GM18951 (cell line): ENCODE measurements around the gene GCSAML.

Experiments used
- POLR2A ChIP-seq: IDR thresholded peaks from 4 replicates; pipeline ENCODE4 v1.6.1; 2011; ENCODE audit warnings: mild to moderate bottlenecking; ENCODE audit not compliant: insufficient read length, insufficient read depth; ENCODE audit errors: extremely low read depth
- in situ Hi-C: fragments of 300-500 bp; cut with MboI; formaldehyde crosslinking; loops from one replicate; pipeline ENCODE4 v1.12.0; 2022; ENCODE audit warnings: low sequenced_read_pairs, mixed read lengths, inconsistent platforms; ENCODE audit not compliant: unreplicated experiment

GCSAML gene

GRCh38 chr1:247542811-247543210 lies 6.1 kb upstream of the GCSAML start:
- TF ChIP-seq POLR2A = no peak
- in situ Hi-C loops = no loop called here

GRCh38 chr1:247548092-247548491 lies 842 bp upstream of the GCSAML start:
- in situ Hi-C loops = no loop called here
- no peak for TF ChIP-seq POLR2A

- in situ Hi-C loops = no loop called here
- no peak for TF ChIP-seq POLR2A
Measured at GRCh38 chr1:247551721-247552120, 2.8 kb downstream of the GCSAML start.

- TF ChIP-seq POLR2A = no peak
- in situ Hi-C loops = no loop called here
Measured at GRCh38 chr1:247552231-247552630, 3.3 kb downstream of the GCSAML start.

GRCh38 chr1:247557926-247558674 lies 9.2 kb downstream of the GCSAML start:
- in situ Hi-C loops = no loop called here
- TF ChIP-seq POLR2A = no peak

DNA sequence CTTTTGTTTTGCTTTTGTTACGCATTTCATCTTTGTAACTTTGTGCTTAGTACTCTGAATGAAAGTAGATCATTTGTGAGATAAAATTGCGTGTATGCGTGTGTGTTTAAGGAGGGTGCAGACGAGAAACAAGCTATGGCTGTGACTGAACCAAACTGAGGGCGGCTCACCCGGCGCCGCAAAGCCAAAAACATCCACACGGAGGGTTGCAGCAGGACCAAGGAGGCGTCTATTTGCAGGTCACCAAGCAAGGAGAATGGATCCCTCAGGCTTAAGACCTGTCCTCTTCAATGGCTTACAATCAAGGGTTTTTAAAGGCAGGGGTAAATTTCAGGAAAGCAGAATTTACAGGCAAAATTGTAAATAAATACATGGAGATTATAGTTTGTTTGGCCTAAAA lies 12.8 kb downstream of the GCSAML start:
- in situ Hi-C loops = no loop called here
- TF ChIP-seq POLR2A = no peak

DNA sequence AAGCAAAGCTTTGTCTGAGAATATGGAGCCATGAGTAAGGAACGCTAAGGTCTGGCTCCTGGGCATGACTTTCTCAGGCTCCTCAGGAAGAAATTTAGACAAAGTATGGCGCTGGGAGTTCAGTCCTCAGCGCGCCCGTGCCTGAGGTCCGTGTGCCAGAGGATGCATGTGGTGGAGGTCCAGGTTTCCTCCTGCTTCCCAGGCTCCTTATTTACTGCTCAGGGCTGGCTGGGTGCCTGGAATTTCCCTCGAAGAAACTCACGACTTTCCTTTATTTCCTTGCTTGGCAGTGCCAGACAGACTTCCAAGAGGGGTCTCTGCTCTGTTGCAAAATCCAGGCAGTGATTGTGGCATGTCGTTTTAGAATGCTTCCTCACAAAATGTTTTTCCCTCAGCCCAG lies 13.3 kb downstream of the GCSAML start:
- in situ Hi-C loops = no loop called here
- TF ChIP-seq POLR2A = no peak

- in situ Hi-C loops = no loop called here
- no peak for TF ChIP-seq POLR2A
Measured at GRCh38 chr1:247574236-247574635, 25.3 kb downstream of the GCSAML start.

GRCh38 chr1:247574664-247575063 lies 25.7 kb downstream of the GCSAML start:
- in situ Hi-C loops = loop anchor here (25.0 kb wide), 1 partner anchor 187 kb away; no protein-coding TSS in a partner anchor
- TF ChIP-seq POLR2A = no peak

DNA sequence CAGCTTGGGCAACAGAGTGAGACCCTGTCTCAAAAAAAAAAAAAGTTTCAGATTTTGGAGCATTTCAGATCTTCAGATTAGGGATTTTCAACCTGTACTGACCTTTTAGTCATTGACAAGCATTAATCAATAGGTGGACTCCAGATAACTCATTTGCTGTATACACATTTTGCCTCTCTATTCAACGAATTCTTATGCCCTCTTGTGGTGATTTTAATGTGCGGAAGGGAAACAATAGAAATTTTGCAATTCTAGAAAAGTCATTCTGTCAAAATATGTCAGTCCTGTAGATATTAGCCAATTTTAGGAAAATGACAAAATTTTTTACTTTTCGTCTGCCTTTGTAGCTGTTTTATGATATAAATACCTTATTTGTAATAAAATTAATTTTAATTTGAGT lies 27.6 kb downstream of the GCSAML start:
- in situ Hi-C loops = loop anchor here (25.0 kb wide), 1 partner anchor 189 kb away; no protein-coding TSS in a partner anchor
- TF ChIP-seq POLR2A = no peak

GRCh38 chr1:247578946-247579460 lies 30.1 kb downstream of the GCSAML start:
- in situ Hi-C loops = loop anchor here (25.0 kb wide), 1 partner anchor 192 kb away; no protein-coding TSS in a partner anchor
- no peak for TF ChIP-seq POLR2A

DNA sequence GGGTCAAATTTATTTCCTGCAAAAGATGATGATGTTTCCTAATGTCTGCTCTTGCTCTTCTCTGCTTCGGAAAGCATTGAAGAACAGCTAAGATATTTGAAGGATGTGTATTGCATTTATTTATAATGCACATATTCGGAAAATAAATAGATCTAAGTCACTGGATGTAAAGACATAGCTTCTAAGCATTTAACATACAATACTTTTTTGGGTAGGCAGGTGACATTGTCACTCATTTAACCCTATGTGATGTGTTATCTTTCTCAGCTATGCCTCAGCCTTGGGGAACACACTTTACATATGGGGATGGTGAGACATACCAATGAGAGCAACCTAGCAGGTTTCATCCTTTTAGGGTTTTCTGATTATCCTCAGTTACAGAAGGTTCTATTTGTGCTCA lies 39.1 kb downstream of the GCSAML start, which contains the start of gene OR2G2:
OR2G2 (plus strand) TSS at position 301 of the 400 bp plus-strand sequence; CDS start at position 301, 0 bp downstream.
- in situ Hi-C loops = loop anchor here (25.0 kb wide), 1 partner anchor 201 kb away; no protein-coding TSS in a partner anchor

DNA sequence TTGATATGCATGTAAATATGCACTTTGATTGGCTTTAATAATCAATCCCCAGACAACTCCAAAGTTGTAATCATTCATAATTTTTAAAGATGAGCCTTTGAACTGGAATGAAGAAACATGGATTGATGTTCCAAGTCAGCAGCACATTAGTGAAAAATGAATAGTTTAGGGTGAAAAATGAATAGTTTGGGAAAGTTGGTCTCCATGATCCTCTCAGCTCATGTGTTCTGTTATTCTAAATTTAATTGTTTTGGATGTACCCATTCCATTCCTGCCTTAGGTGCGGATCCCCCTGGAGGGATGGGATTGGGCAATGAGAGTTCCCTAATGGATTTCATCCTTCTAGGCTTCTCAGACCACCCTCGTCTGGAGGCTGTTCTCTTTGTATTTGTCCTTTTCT lies 56.4 kb downstream of the GCSAML start, which contains the start of gene OR2G3:
OR2G3 (plus strand) TSS at position 301 of the 400 bp plus-strand sequence; CDS start at position 301, 0 bp downstream.
- in situ Hi-C loops = no loop called here
- no peak for TF ChIP-seq POLR2A

More for the DNA sequence above, 39.1 kb downstream of the GCSAML start, which contains the start of gene OR2G2:
- TF ChIP-seq POLR2A = no peak

GRCh38 chr1:247613405-247613804 lies 64.5 kb downstream of the GCSAML start:
- in situ Hi-C loops = no loop called here
- no peak for TF ChIP-seq POLR2A
